ENCODE results near the gene MLH3. TPM values are rescaled to one million over a fixed set of nuclear protein-coding genes. Genes with fewer than 3 reads are reported as not detected.
"Not testable (repeated sequence)": the region's sequence is repeated elsewhere in the genome, so short reads cannot be mapped to it uniquely, and the experiment has no call there.

MLH3 gene
- total RNA-seq, 1 experiment from 2014 or later, result 20.6 TPM

DNA sequence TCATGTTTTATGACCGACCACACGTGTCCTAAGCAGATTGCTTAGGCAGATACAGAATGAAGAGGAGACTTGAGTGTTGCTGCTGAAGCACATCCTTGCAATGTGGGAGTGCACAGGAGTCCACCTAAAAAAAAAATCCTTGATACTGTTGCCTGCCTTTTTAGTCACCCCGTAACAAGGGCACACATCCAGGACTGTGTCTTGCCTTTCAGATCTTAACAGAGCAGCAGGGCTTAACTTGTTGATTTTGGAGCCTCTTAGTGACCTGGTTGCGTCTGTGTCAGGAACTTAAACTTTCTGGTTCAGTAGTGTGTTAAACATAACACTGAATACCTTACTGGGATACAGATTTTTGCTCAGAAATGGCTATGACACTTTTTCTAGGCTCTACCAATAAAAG, 42.1 kb downstream of the MLH3 start:
- H3K27ac ChIP-seq, result no peak overlapping the region
- no peaks in the 10 kb centered on the region for H3K27me3 ChIP-seq (replicated peaks)
- peaks cover 16% of the 10 kb centered on the region for H3K4me1 ChIP-seq (replicated peaks)
- no peak for DNase-seq (ENCODE audit: low read depth in 1 of 2, low spot score in 2 of 2)
- peaks cover 76% of the 10 kb centered on the region for H3K36me3 ChIP-seq
- H3K9me3 ChIP-seq (replicated peaks), result no peaks in the 10 kb centered on the region
- H3K4me3 ChIP-seq, result no peak overlapping the region

GRCh38 chr14:75005357-75005756, 45.9 kb downstream of the MLH3 start:
- Histone ChIP-seq H3K9me3 (replicated peaks) (no peaks in the 10 kb centered on the region), H3K36me3 (peaks cover 59% of the 10 kb centered on the region), H3K27me3 (replicated peaks) (no peaks in the 10 kb centered on the region), H3K27ac (no peak overlapping the region), H3K4me3 (no peak overlapping the region), H3K4me1 (replicated peaks) (0 out of 2 replicates have a peak, but pooled peaks cover 7% of the 10 kb centered on the region)
- DNase-seq (ENCODE audit: low read depth in 1 of 2, low spot score in 2 of 2), result no peak

- Histone ChIP-seq H3K9me3 (replicated peaks) (no peaks in the 10 kb centered on the region), H3K4me3 (peak overlapping the region; percentile 63), H3K27me3 (replicated peaks) (no peaks in the 10 kb centered on the region), H3K27ac (no peak overlapping the region; the same call in 1 of the 2 replicates), H3K36me3 (peaks cover 40% of the 10 kb centered on the region), H3K4me1 (replicated peaks) (0 out of 2 replicates have a peak, but pooled peaks cover 7% of the 10 kb centered on the region)
- DNase-seq (ENCODE audit: low read depth in 1 of 2, low spot score in 2 of 2), result peak in 1 of 2 experiments; percentile 3
These were observed 47.8 kb downstream of the MLH3 start for GRCh38 chr14:75003250-75004027.

DNA sequence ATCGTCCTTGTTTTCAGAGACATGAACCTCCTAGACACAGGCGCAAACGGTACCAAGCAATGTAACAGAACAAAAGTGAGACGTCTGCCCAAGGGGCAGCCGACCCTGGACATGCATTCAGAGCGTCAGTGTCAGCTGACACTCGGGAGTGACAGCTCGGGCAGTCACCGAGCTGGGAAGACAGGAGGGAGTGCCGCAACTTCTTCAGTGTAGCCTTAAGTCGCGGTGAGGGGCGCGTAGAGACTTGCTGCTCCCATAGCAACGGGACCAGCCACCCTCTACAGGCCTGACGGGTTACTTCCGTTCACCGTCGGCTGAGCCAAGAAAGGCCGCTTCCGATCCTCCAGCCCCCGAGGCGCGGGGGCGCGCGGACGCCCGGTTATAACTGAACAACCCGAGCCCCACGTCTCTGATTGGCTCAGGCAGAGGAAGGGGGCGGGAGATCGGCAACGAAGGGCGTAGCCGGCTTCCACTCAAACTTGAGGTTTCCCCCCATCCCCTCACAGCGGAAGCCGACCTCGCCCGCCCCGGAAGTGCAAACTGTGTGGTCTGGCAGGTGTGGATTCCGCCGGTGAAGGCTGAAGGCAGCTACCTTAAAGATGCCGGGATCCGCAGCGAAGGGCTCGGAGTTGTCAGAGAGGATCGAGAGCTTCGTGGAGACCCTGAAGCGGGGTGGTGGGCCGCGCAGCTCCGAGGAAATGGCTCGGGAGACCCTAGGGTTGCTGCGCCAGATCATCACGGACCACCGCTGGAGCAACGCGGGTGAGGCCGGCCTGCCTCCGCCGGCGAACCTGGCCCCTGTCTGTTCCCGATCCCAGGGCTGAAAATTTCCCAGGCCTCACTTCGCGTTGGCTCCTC, 48.6 kb downstream of the MLH3 start, which contains the start of gene EIF2B2:
EIF2B2 (plus strand) TSS at position 530 of the 858 bp plus-strand sequence; CDS start at position 600, 70 bp downstream.
- Histone ChIP-seq H3K4me1 (replicated peaks) (0 out of 2 replicates have a peak, but pooled peaks cover 7% of the 10 kb centered on the region), H3K36me3 (peaks cover 35% of the 10 kb centered on the region), H3K9me3 (replicated peaks) (no peaks in the 10 kb centered on the region), H3K4me3 (peak within 1 kb of the TSS; percentile 63), H3K27me3 (replicated peaks) (no peaks in the 10 kb centered on the region), H3K27ac (peak within 1 kb of the TSS; percentile 45)
- DNase-seq (ENCODE audit: low read depth in 1 of 2, low spot score in 2 of 2), result peak; percentile 96

DNA sequence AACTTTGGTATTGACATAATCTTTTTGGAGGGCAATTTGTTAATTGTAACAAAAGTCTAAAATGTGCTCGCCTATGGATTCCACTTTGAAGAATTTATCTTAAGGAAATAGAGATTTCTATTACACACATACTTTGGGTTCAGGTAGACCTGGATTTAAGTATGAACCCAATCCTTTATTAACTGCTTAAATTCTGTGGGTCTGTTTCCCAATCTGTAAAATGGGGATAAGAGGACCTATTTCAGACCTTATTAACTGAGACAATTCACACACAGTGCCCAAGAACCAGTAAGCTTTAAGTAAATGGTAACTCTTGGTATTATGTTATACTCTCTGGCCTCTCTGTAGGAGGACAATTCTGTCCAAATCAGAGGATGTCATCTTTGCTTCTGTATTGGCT, 49.4 kb downstream of the MLH3 start:
- H3K4me3 ChIP-seq, result peak overlapping the region; percentile 63
- no peaks in the 10 kb centered on the region for H3K27me3 ChIP-seq (replicated peaks)
- no peaks in the 10 kb centered on the region for H3K9me3 ChIP-seq (replicated peaks)
- 0 out of 2 replicates have a peak, but pooled peaks cover 7% of the 10 kb centered on the region for H3K4me1 ChIP-seq (replicated peaks)
- DNase-seq (ENCODE audit: low read depth in 1 of 2, low spot score in 2 of 2), result no peak
- H3K36me3 ChIP-seq, result peaks cover 28% of the 10 kb centered on the region
- peak overlapping the region; percentile 45 for H3K27ac ChIP-seq

GRCh38 chr14:75001261-75001660, 50.0 kb downstream of the MLH3 start:
- Histone ChIP-seq H3K36me3 (peaks cover 21% of the 10 kb centered on the region), H3K4me3 (no peak overlapping the region), H3K4me1 (replicated peaks) (0 out of 2 replicates have a peak, but pooled peaks cover 7% of the 10 kb centered on the region), H3K27ac (no peak overlapping the region), H3K27me3 (replicated peaks) (no peaks in the 10 kb centered on the region), H3K9me3 (replicated peaks) (no peaks in the 10 kb centered on the region)
- DNase-seq (ENCODE audit: low read depth in 1 of 2, low spot score in 2 of 2), result no peak

DNA sequence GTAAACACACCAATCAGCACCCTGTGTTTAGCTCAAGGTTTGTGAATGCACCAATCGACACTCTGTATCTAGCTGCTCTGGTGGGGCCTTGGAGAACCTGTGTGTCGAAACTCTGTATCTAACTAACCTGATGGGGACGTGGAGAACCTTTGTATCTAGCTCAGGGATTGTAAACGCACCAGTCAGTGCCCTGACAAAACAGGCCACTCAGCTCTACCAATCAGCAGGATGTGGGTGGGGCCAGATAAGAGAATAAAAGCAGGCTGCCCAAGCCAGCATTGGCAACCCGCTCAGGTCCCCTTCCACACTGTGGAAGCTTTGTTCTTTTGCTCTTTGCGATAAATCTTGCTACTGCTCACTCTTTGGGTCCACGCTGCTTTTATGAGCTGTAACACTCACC, 55.5 kb downstream of the MLH3 start:
- H3K27ac ChIP-seq; DNase-seq (ENCODE audit: low read depth in 1 of 2, low spot score in 2 of 2); H3K4me3 ChIP-seq; H3K36me3 ChIP-seq; H3K4me1 ChIP-seq (replicated peaks); H3K27me3 ChIP-seq (replicated peaks); H3K9me3 ChIP-seq (replicated peaks): not testable (repeated sequence)

- not testable (repeated sequence) for H3K4me3 ChIP-seq; DNase-seq (ENCODE audit: low read depth in 1 of 2, low spot score in 2 of 2); H3K4me1 ChIP-seq (replicated peaks); H3K36me3 ChIP-seq; H3K27me3 ChIP-seq (replicated peaks); H3K27ac ChIP-seq; H3K9me3 ChIP-seq (replicated peaks)
These were observed 57.1 kb downstream of the MLH3 start for GRCh38 chr14:74994182-74994581.

DNA sequence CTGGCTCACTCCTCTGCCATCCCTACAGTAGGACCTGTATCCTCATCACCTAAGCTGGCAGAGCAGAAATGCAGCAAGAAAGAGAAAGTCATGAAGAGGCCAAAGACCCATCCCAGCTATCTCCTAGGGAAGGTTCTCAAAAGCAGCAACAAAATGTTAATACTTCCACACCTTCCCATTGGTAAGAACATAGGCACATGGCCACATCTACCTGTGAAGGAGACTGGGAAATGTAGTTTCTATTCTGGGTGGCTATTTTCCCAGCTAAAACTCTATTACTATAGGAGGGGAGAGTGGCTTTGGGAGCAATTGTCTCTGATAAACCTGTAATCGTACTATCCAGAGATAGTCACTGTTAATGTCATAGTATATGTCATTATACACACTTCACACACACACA, 62.3 kb downstream of the MLH3 start:
- Histone ChIP-seq H3K27me3 (replicated peaks) (no peaks in the 10 kb centered on the region), H3K27ac (no peak overlapping the region), H3K36me3 (no peaks in the 10 kb centered on the region), H3K4me3 (no peak overlapping the region), H3K4me1 (replicated peaks) (no peaks in the 10 kb centered on the region), H3K9me3 (replicated peaks) (no peaks in the 10 kb centered on the region)
- no peak for DNase-seq (ENCODE audit: low read depth in 1 of 2, low spot score in 2 of 2)

- H3K36me3 ChIP-seq, result no peaks in the 10 kb centered on the region
- no peaks in the 10 kb centered on the region for H3K9me3 ChIP-seq (replicated peaks)
- no peak overlapping the region for H3K27ac ChIP-seq
- no peak overlapping the region for H3K4me3 ChIP-seq
- no peaks in the 10 kb centered on the region for H3K27me3 ChIP-seq (replicated peaks)
- DNase-seq (ENCODE audit: low read depth in 1 of 2, low spot score in 2 of 2), result no peak
- H3K4me1 ChIP-seq (replicated peaks), result no peaks in the 10 kb centered on the region
These were observed 63.1 kb downstream of the MLH3 start for GRCh38 chr14:74988131-74988530.

DNA sequence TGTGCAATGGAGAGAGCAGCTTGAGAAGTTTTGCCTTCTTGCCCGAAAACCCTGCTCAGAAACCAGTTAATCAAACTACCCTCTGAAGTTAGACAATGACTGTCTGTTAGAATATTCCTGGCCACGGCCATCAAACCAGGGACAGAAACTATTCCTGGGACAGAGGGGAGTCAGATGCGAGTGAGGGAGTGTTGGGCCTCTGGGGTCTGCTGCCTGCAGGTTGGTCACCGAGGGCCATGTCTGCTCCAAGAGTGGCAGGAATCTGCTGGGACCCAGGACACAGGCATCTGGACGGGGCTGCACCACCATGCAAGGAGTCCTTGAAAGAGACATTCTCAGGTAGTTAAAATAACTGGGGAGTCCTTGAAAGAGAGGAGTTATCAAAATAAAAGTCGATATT, 65.5 kb downstream of the MLH3 start:
- Histone ChIP-seq H3K27me3 (replicated peaks) (no peaks in the 10 kb centered on the region), H3K27ac (no peak overlapping the region), H3K36me3 (no peaks in the 10 kb centered on the region), H3K4me1 (replicated peaks) (peaks cover 7% of the 10 kb centered on the region), H3K4me3 (no peak overlapping the region), H3K9me3 (replicated peaks) (no peaks in the 10 kb centered on the region)
- no peak for DNase-seq (ENCODE audit: low read depth in 1 of 2, low spot score in 2 of 2)

- no peak for DNase-seq (ENCODE audit: low read depth in 1 of 2, low spot score in 2 of 2)
- H3K36me3 ChIP-seq, result no peaks in the 10 kb centered on the region
- no peak overlapping the region for H3K27ac ChIP-seq
- no peaks in the 10 kb centered on the region for H3K9me3 ChIP-seq (replicated peaks)
- no peaks in the 10 kb centered on the region for H3K27me3 ChIP-seq (replicated peaks)
- peaks cover 9% of the 10 kb centered on the region for H3K4me1 ChIP-seq (replicated peaks)
- no peak overlapping the region for H3K4me3 ChIP-seq
These were observed 66.3 kb downstream of the MLH3 start for GRCh38 chr14:74985028-74985310.

DNA sequence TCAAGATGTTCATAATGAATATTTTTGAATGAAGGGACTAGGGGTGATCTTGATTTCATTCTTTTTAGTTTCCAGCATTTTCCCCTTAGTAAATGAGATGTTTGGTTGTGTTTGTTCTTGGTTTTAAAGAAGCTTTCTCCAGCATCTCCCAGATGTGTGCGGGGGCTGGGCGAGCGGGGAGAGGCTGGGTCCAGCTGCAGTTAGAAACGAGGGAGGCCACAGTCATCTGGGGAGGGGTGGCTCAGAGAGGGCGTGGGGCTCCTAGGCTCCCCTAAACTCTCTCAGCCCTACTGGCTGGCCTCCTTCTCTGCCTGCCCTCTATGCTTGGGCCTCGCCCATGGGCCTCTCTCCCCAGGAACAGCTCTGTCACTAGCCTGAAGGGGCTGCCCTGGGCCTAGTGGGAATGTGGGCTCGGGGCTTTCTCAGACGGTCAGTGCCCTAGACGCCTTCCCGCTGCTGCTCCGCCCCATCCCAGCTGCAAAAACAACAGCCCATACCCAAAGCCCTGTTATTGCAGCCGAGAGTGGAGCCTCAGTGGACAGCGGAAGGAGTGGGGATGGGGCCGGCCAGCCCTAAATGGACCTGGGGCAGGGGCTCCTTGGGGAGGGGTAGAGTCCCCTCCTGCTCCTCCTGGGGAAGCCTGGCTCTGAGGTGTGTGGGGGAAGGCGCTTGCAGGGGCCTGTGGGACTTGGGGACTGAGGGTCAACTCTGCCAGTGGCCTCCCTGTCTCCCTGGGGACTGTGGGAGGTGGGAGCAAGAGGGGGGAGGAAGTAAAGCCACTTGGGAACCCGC, 66.8 kb downstream of the MLH3 start:
- H3K4me3 ChIP-seq, result no peak overlapping the region
- H3K4me1 ChIP-seq (replicated peaks), result peaks cover 12% of the 10 kb centered on the region
- DNase-seq (ENCODE audit: low read depth in 1 of 2, low spot score in 2 of 2), result no peak
- H3K9me3 ChIP-seq (replicated peaks), result no peaks in the 10 kb centered on the region
- no peaks in the 10 kb centered on the region for H3K27me3 ChIP-seq (replicated peaks)
- H3K27ac ChIP-seq, result no peak overlapping the region
- no peaks in the 10 kb centered on the region for H3K36me3 ChIP-seq
